IMR-90 (cell line): ENCODE measurements around the gene GJA4. TPM values are rescaled to one million over a fixed set of nuclear protein-coding genes. Genes with fewer than 3 reads are reported as not detected.

Experiments used
- ATAC-seq: fragments of 200-7000 bp; cut with Tn5 transposase; 2 replicates; pipeline ENCODE4 v1.9.1; 2020; ENCODE audit warnings: low read depth, mild to moderate bottlenecking, moderate library complexity
- BruUV-seq: library from RNA; stranded (reverse); fragments of 400-500 nt; replicated peaks from 2 replicates; lab custom pipeline; 2021; lab: Mats Ljungman, UMichigan
- CTCF ChIA-PET: fragments of 300-600 bp; formaldehyde crosslinking; extraction: SDS; loops from one replicate; lab custom pipeline; 2021; ENCODE audit warnings: antibody characterized with exemption; lab: Yijun Ruan, JAX
- POLR2A ChIA-PET: fragments of 300-600 bp; sonication (Branson Sonifier 250); formaldehyde crosslinking; loops from one replicate; lab custom pipeline; 2022; ENCODE audit warnings: antibody characterized with exemption; ENCODE audit not compliant: unreplicated experiment; lab: Charles Lee
- DNase-seq: peaks from one replicate; pipeline ENCODE4 v3.0.0; 2013
- H2AFZ ChIP-seq: replicated peaks from 2 replicates; pipeline ENCODE3; 2013; ENCODE audit warnings: low read length, mild to moderate bottlenecking; ENCODE audit not compliant: poor library complexity
- H2AK5ac ChIP-seq: 2 replicates; pipeline ENCODE4 v1.6.1; 2013; ENCODE audit warnings: low read depth, low read length, inconsistent platforms
- H2AK9ac ChIP-seq: replicated peaks from 2 replicates; pipeline ENCODE3; 2013; ENCODE audit warnings: mild to moderate bottlenecking, low read depth, low read length, moderate library complexity; ENCODE audit not compliant: poor library complexity
- H2BK120ac ChIP-seq: 2 replicates; pipeline ENCODE4 v1.6.1; 2013; ENCODE audit warnings: low read depth, low read length, inconsistent platforms
- H2BK15ac ChIP-seq: 3 replicates; pipeline ENCODE4 v1.6.1; 2013; ENCODE audit warnings: low read depth, low read length, inconsistent platforms
- H2BK20ac ChIP-seq: 2 replicates; pipeline ENCODE4 v1.6.1; 2013; ENCODE audit warnings: low read depth, mild to moderate bottlenecking, inconsistent platforms, low read length, moderate library complexity
- H2BK5ac ChIP-seq: 2 replicates; pipeline ENCODE4 v1.6.1; 2013; ENCODE audit warnings: mild to moderate bottlenecking, low read depth, low read length, inconsistent platforms; ENCODE audit not compliant: poor library complexity, severe bottlenecking
- H3K14ac ChIP-seq: replicated peaks from 2 replicates; pipeline ENCODE4 v1.6.1; 2013; ENCODE audit warnings: low read depth, low read length, inconsistent platforms
- H3K18ac ChIP-seq: 2 replicates; pipeline ENCODE4 v1.6.1; 2013; ENCODE audit warnings: low read depth, low read length, control low read depth
- H3K23ac ChIP-seq: 2 replicates; pipeline ENCODE4 v1.6.1; 2013; ENCODE audit warnings: low read depth, low read length, inconsistent platforms
- H3K27ac ChIP-seq: 2 replicates; pipeline ENCODE4 v1.5.1; 2013; ENCODE audit warnings: mild to moderate bottlenecking, control low read depth, low read length; ENCODE audit not compliant: insufficient read depth
- H3K27me3 ChIP-seq: 2 replicates; pipeline ENCODE4 v1.6.1; 2013; ENCODE audit warnings: low read length; ENCODE audit not compliant: control insufficient read depth, insufficient read depth
- H3K36me3 ChIP-seq: 2 replicates; pipeline ENCODE4 v1.6.1; 2013; ENCODE audit warnings: low read length, mixed read lengths; ENCODE audit not compliant: control insufficient read depth, insufficient read depth
- H3K4ac ChIP-seq: 2 replicates; pipeline ENCODE4 v1.6.1; 2013; ENCODE audit warnings: low read depth, low read length, inconsistent platforms
- H3K4me1 ChIP-seq: 2 replicates; pipeline ENCODE4 v1.6.1; 2013; ENCODE audit warnings: low read length, mixed read lengths; ENCODE audit not compliant: control insufficient read depth, insufficient read depth
- H3K4me2 ChIP-seq: 2 replicates; pipeline ENCODE4 v1.6.1; 2013; ENCODE audit warnings: low read depth, mild to moderate bottlenecking, control low read depth, low read length, moderate library complexity
- H3K4me3 ChIP-seq: 2 replicates; pipeline ENCODE4 v1.5.1; 2013; ENCODE audit warnings: low read depth, mild to moderate bottlenecking, control low read depth, low read length, moderate library complexity; ENCODE audit not compliant: insufficient read depth
- H3K56ac ChIP-seq: 2 replicates; pipeline ENCODE4 v1.6.1; 2013; ENCODE audit warnings: low read length, inconsistent platforms; ENCODE audit not compliant: insufficient read depth; ENCODE audit errors: extremely low read depth
- H3K79me1 ChIP-seq, 2 experiments: 2 replicates each; pipeline ENCODE4 v1.6.1; 2013; ENCODE audit warnings: low read length in 2 of 2, inconsistent platforms in 1 of 2, low read depth in 1 of 2
- H3K9ac ChIP-seq: 2 replicates; pipeline ENCODE4 v1.6.1; 2013; ENCODE audit warnings: low read depth, low read length, control low read depth
- H3K9me1 ChIP-seq: 2 replicates; pipeline ENCODE4 v1.6.1; 2013; ENCODE audit warnings: low read length, inconsistent platforms; ENCODE audit not compliant: insufficient read depth
- H3K9me3 ChIP-seq: 2 replicates; pipeline ENCODE4 v1.6.1; 2013; ENCODE audit warnings: low read length; ENCODE audit not compliant: control insufficient read depth, insufficient read depth
- H4K20me1 ChIP-seq: 2 replicates; pipeline ENCODE4 v1.6.1; 2013; ENCODE audit warnings: low read length, inconsistent platforms; ENCODE audit not compliant: insufficient read depth
- H4K5ac ChIP-seq: 2 replicates; pipeline ENCODE4 v1.6.1; 2013; ENCODE audit warnings: mild to moderate bottlenecking, low read depth, low read length, control low read depth
- H4K8ac ChIP-seq, 2 experiments: 2 replicates each; pipeline ENCODE4 v1.6.1; 2013; ENCODE audit warnings: low read depth in 2 of 2, low read length in 2 of 2, control low read depth in 1 of 2, inconsistent platforms in 1 of 2
- H4K91ac ChIP-seq: 2 replicates; pipeline ENCODE4 v1.6.1; 2013; ENCODE audit warnings: low read depth, low read length, inconsistent platforms; ENCODE audit not compliant: insufficient read depth
- BHLHE40 ChIP-seq: fragments of 150-350 bp; IDR thresholded peaks from 2 replicates; pipeline ENCODE4 v1.6.1; 2016; ENCODE audit warnings: mild to moderate bottlenecking, low read depth, low read length
- CEBPB ChIP-seq: IDR thresholded peaks from 2 replicates; pipeline ENCODE4 v1.6.1; 2012; ENCODE audit warnings: low read depth, low read length, improper control_type of control experiment
- CHD1 ChIP-seq: IDR thresholded peaks from 2 replicates; pipeline ENCODE4 v1.6.1; 2012; ENCODE audit warnings: low read depth, low read length, improper control_type of control experiment
- ELK1 ChIP-seq: fragments of 150-350 bp; IDR thresholded peaks from 2 replicates; pipeline ENCODE4 v1.6.1; 2016; ENCODE audit warnings: low read depth, mild to moderate bottlenecking, low read length, moderate library complexity, borderline replicate concordance
- FOS ChIP-seq: fragments of 150-350 bp; IDR thresholded peaks from 2 replicates; pipeline ENCODE4 v1.6.1; 2016; ENCODE audit warnings: low read depth, low read length
- MAFK ChIP-seq: IDR thresholded peaks from 2 replicates; pipeline ENCODE4 v1.6.1; 2012; ENCODE audit warnings: low read depth, low read length, improper control_type of control experiment
- MAZ ChIP-seq: IDR thresholded peaks from 2 replicates; pipeline ENCODE4 v1.6.1; 2012; ENCODE audit warnings: low read depth, mild to moderate bottlenecking, low read length, improper control_type of control experiment, moderate library complexity, borderline replicate concordance
- MXI1 ChIP-seq: IDR thresholded peaks from 2 replicates; pipeline ENCODE4 v1.6.1; 2012; ENCODE audit warnings: low read depth, mild to moderate bottlenecking, low read length, moderate library complexity, borderline replicate concordance
- NFE2L2 ChIP-seq: fragments of 150-350 bp; IDR thresholded peaks from 2 replicates; pipeline ENCODE4 v1.6.1; 2016; ENCODE audit warnings: low read depth, mild to moderate bottlenecking, low read length
- POLR2A ChIP-seq: IDR thresholded peaks from 2 replicates; pipeline ENCODE4 v1.6.1; 2012; ENCODE audit warnings: mild to moderate bottlenecking, low read depth, low read length
- RAD21 ChIP-seq: IDR thresholded peaks from 2 replicates; pipeline ENCODE4 v1.6.1; 2012; ENCODE audit warnings: low read length, improper control_type of control experiment
- RCOR1 ChIP-seq: IDR thresholded peaks from 2 replicates; pipeline ENCODE4 v1.6.1; 2012; ENCODE audit warnings: mild to moderate bottlenecking, low read length, improper control_type of control experiment; ENCODE audit not compliant: insufficient replicate concordance
- RFX5 ChIP-seq: IDR thresholded peaks from 2 replicates; pipeline ENCODE4 v1.8.0; 2012; ENCODE audit warnings: low read depth, mild to moderate bottlenecking, low read length, moderate library complexity
- SMC3 ChIP-seq: fragments of 150-350 bp; IDR thresholded peaks from 2 replicates; pipeline ENCODE4 v1.6.1; 2016; ENCODE audit warnings: low read depth, mild to moderate bottlenecking, antibody characterized with exemption, low read length, moderate library complexity
- USF2 ChIP-seq: fragments of 150-350 bp; IDR thresholded peaks from 2 replicates; pipeline ENCODE4 v1.6.1; 2017; ENCODE audit warnings: mild to moderate bottlenecking, antibody characterized with exemption, low read length, low read depth
- WGBS, 2 experiments: methylation state at CpG; one replicate each; pipeline versions ENCODE4 v1.1.5 to v1.1.7; 2013; ENCODE audit warnings: missing lambda C conversion rate in 2 of 2; ENCODE audit not compliant: insufficient read length in 1 of 2; ENCODE audit errors: extremely low coverage in 2 of 2; 5-methylcytosine and 5-hydroxymethylcytosine counted together
- dilution Hi-C: fragments of 300-500 bp; cut with HindIII; formaldehyde crosslinking; loops from one replicate; pipeline ENCODE4 v1.14.3; 2018; ENCODE audit warnings: low sequenced_read_pairs; ENCODE audit not compliant: unreplicated experiment
- in situ Hi-C: fragments of 300-500 bp; cut with MboI; formaldehyde crosslinking; loops from 3 replicates; pipeline ENCODE4 v1.14.3; 2019; ENCODE audit warnings: low sequenced_read_pairs, inconsistent platforms, mixed read lengths
- intact Hi-C: fragments of 100-400 bp; cut with micrococcal nuclease; formaldehyde crosslinking; loops from 2 replicates; pipeline ENCODE4 v1.10.0; 2022
- polyA plus RNA-seq, 3 experiments: library from polyadenylated mRNA; depleted of rRNA; stranded (reverse); fragments of >200 nt; gene quantifications; 2 replicates each; pipeline ENCODE4 v1.2.3, GENCODE V29; 2012; ENCODE audit warnings: low replicate concordance in 1 of 3
- total RNA-seq: library from RNA; depleted of rRNA; stranded (reverse); fragments of >200 nt; gene quantifications from 2 replicates; pipeline ENCODE4 v1.2.3, GENCODE V29; 2012

The GJA4 gene
- total and polyA plus RNA-seq, 2 of the 4 experiments (the other 2 are of a cell fraction) = not detected

DNA sequence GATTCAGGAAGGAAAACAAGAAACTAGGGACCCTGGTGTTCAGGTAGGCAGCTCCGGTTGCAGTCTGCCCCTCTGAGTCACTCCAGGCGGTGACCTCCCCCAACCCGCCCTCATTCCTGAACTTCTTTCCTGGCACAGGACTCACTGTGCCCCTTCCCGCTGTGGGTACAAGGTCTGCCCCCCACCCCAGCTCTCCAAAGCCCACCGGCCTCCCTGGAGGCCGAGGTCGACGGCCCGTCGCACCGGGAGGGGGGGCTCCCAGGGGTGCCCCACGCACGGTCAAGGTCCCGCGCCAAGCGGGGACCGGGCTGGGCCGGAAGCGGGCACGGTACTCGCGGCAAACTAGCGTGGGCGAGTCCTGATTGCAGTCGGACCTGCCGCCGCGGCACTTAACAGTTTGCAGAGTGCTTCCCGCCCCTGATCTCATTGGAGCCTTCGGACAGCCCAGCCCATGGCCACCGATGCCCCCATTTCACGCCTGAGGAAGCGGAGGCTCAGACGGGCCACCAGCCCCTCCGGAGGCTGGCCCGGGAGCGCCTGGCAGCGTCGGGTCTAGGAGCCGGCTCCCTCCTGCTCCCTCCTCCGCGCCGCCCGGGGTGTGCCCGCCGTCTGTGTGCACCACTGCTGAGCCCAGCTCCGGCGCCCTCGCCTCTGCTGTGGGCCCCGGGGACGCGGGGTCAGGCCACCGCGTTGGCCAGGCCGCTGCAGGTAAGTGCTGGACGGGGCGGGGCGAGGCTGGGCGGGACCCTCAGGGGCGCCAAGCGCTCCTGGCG lies 11.5 kb upstream of the GJA4 start, which contains the start of gene GJB3:
Gene GJB3 (plus strand): TSS at position 144 of the 773 bp plus-strand sequence. CDS start 3,549 bp downstream, outside the sequence.
- Histone ChIP-seq H3K27ac (no peak within 1 kb of the TSS), H3K56ac (no peak within 1 kb of the TSS), H3K9ac (no peak within 1 kb of the TSS), H2BK15ac (no peak within 1 kb of the TSS), H4K20me1 (no peaks in the 10 kb centered on the region; the same call in 1 of the 2 replicates), H3K36me3 (no peaks in the 10 kb centered on the region), H3K9me1 (no peaks in the 10 kb centered on the region), H3K9me3 (no peaks in the 10 kb centered on the region), H4K91ac (no peak within 1 kb of the TSS), H4K8ac (no peak within 1 kb of the TSS), H3K14ac (no peak within 1 kb of the TSS), H3K79me1 (no peaks in the 10 kb centered on the region), H3K27me3 (peaks cover 37% of the 10 kb centered on the region), H3K18ac (no peak within 1 kb of the TSS), H3K23ac (no peak within 1 kb of the TSS), H3K4me2 (peak within 1 kb of the TSS; percentile 31), H2BK5ac (no peak within 1 kb of the TSS), H2BK20ac (no peak within 1 kb of the TSS), H3K4me1 (peaks cover 5% of the 10 kb centered on the region; the same call in 1 of the 2 replicates), H3K4me3 (peak within 1 kb of the TSS; percentile 1; the same call in 1 of the 2 replicates), H2AFZ (peak within 1 kb of the TSS; percentile 66), H3K4ac (no peak within 1 kb of the TSS), H4K5ac (no peak within 1 kb of the TSS), H2BK120ac (no peak within 1 kb of the TSS), H2AK9ac (peak within 1 kb of the TSS; percentile 26), H2AK5ac (no peak within 1 kb of the TSS)
- dilution Hi-C loops (no loop called here), intact Hi-C loops (no loop called here), in situ Hi-C loops (no loop called here)
- ChIA-PET CTCF (no interaction called here), POLR2A (no interaction called here)
- WGBS, 2 experiments = 2% methylated on average over 37 of the region's 62 CpGs; no CpG with 5 or more reads in 1 of the 2 experiments
- no TSS peak for BruUV-seq
- DNase-seq (no peak), ATAC-seq (peak; percentile 40; the same call in 1 of the 2 replicates)
- TF ChIP-seq MAFK (no peak), USF2 (no peak), SMC3 (no peak), CHD1 (no peak), FOS (no peak), RAD21 (no peak), MXI1 (no peak), MAZ (no peak), BHLHE40 (no peak), RFX5 (no peak), RCOR1 (no peak), ELK1 (no peak), POLR2A (no peak), NFE2L2 (no peak), CEBPB (no peak)
